WTC11 (cell line): ENCODE data around the gene DOK5.

Experiments used
- CREB1 ChIP-seq: sonication (generic); formaldehyde crosslinking; IDR thresholded peaks from 2 replicates; pipeline ENCODE4 v1.8.0; 2023; ENCODE audit warnings: mild to moderate bottlenecking, missing genetic modification reagents
- MXD4 ChIP-seq: fragments of 250-450 bp; sonication (Bioruptor Pico); IDR thresholded peaks from 2 replicates; pipeline ENCODE4 v1.8.0; 2021; ENCODE audit warnings: mild to moderate bottlenecking, moderate library complexity, borderline replicate concordance
- NR3C1 ChIP-seq: sonication (generic); formaldehyde crosslinking; conservative IDR thresholded peaks from 2 replicates; pipeline ENCODE4 v1.8.1; 2023; ENCODE audit warnings: low read depth, mild to moderate bottlenecking, missing genetic modification reagents
- RELA ChIP-seq: sonication (generic); formaldehyde crosslinking; IDR thresholded peaks from 2 replicates; pipeline ENCODE4 v1.8.1; 2022; ENCODE audit warnings: missing genetic modification reagents, mild to moderate bottlenecking, borderline replicate concordance
- SP1 ChIP-seq: sonication (generic); formaldehyde crosslinking; conservative IDR thresholded peaks from 2 replicates; pipeline ENCODE4 v1.8.1; 2022; ENCODE audit warnings: missing genetic modification reagents
- TEAD4 ChIP-seq: sonication (generic); formaldehyde crosslinking; IDR thresholded peaks from 2 replicates; pipeline ENCODE4 v1.8.0; 2022; ENCODE audit warnings: mild to moderate bottlenecking, missing genetic modification reagents
- TP53 ChIP-seq: sonication (generic); formaldehyde crosslinking; IDR thresholded peaks from 2 replicates; pipeline ENCODE4 v1.8.1; 2023; ENCODE audit warnings: mild to moderate bottlenecking, missing genetic modification reagents
- ZBTB21 ChIP-seq: sonication (generic); formaldehyde crosslinking; IDR thresholded peaks from 2 replicates; pipeline ENCODE4 v1.8.1; 2023; ENCODE audit warnings: mild to moderate bottlenecking, missing genetic modification reagents, borderline replicate concordance
- TF ChIP-seq, protein P1 (sequence below): fragments of 200-600 bp; IDR thresholded peaks from 2 replicates; pipeline ENCODE4 v1.8.0; 2022; ENCODE audit warnings: antibody characterized with exemption
- TF ChIP-seq, protein P2 (sequence below): sonication (generic); formaldehyde crosslinking; conservative IDR thresholded peaks from 2 replicates; pipeline ENCODE4 v1.8.1; 2022; ENCODE audit warnings: mild to moderate bottlenecking, missing genetic modification reagents
- TF ChIP-seq, protein P3 (sequence below): sonication (generic); formaldehyde crosslinking; IDR thresholded peaks from 2 replicates; pipeline ENCODE4 v1.8.1; 2022; ENCODE audit warnings: low read depth, missing genetic modification reagents, borderline replicate concordance
- TF ChIP-seq, protein P4 (sequence below): sonication (generic); formaldehyde crosslinking; IDR thresholded peaks from 2 replicates; pipeline ENCODE4 v1.8.0; 2022; ENCODE audit warnings: mild to moderate bottlenecking, missing genetic modification reagents
- TF ChIP-seq, protein P5 (sequence below): sonication (generic); formaldehyde crosslinking; IDR thresholded peaks from 2 replicates; pipeline ENCODE4 v1.8.1; 2023; ENCODE audit warnings: mild to moderate bottlenecking, moderate library complexity, missing genetic modification reagents
- TF ChIP-seq, protein P6 (sequence below): sonication (generic); formaldehyde crosslinking; IDR thresholded peaks from 2 replicates; pipeline ENCODE4 v1.8.1; 2023; ENCODE audit warnings: mild to moderate bottlenecking, missing genetic modification reagents, moderate library complexity

DNA sequence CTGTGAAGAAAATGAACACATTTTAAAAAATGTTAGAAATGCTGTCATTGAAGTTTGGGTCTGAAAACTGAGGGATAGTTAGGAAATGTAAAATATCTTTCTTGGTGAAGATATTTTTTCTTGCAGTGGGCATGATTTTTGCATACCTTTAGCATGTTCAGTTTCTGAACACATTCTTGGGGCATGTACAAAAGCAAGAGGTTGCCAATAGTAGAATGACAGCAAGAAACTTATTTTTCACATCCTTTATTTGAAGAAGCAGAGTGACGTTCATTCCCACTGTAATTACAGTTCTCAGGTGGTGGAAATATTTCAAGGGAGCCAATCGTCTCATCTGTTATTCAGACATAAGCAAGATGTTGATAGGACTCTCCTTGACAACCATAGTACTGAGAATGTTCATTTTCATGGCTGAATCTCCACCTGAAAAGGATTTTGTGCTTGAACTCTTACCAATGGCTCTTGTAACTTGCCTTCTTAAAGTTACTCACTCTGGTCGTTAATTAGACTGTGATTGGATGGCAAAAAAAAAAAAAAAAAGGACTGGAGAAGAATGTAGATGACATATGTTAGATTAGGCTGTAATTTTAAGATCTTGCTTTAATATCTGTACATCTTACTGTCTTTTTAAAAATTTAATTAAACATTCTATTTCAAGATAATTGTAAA is 74.4 kb downstream of the DOK5 start:
- TF ChIP-seq TP53, result no peak
- TF ChIP-seq, protein P1, sequence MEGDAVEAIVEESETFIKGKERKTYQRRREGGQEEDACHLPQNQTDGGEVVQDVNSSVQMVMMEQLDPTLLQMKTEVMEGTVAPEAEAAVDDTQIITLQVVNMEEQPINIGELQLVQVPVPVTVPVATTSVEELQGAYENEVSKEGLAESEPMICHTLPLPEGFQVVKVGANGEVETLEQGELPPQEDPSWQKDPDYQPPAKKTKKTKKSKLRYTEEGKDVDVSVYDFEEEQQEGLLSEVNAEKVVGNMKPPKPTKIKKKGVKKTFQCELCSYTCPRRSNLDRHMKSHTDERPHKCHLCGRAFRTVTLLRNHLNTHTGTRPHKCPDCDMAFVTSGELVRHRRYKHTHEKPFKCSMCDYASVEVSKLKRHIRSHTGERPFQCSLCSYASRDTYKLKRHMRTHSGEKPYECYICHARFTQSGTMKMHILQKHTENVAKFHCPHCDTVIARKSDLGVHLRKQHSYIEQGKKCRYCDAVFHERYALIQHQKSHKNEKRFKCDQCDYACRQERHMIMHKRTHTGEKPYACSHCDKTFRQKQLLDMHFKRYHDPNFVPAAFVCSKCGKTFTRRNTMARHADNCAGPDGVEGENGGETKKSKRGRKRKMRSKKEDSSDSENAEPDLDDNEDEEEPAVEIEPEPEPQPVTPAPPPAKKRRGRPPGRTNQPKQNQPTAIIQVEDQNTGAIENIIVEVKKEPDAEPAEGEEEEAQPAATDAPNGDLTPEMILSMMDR, result no peak
- TF ChIP-seq, protein P2, sequence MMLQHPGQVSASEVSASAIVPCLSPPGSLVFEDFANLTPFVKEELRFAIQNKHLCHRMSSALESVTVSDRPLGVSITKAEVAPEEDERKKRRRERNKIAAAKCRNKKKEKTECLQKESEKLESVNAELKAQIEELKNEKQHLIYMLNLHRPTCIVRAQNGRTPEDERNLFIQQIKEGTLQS (CRISPR knock-in tag), result no peak
- no peak for TF ChIP-seq SP1
- TF ChIP-seq MXD4 (CRISPR knock-in tag), result no peak
- TF ChIP-seq, protein P3, sequence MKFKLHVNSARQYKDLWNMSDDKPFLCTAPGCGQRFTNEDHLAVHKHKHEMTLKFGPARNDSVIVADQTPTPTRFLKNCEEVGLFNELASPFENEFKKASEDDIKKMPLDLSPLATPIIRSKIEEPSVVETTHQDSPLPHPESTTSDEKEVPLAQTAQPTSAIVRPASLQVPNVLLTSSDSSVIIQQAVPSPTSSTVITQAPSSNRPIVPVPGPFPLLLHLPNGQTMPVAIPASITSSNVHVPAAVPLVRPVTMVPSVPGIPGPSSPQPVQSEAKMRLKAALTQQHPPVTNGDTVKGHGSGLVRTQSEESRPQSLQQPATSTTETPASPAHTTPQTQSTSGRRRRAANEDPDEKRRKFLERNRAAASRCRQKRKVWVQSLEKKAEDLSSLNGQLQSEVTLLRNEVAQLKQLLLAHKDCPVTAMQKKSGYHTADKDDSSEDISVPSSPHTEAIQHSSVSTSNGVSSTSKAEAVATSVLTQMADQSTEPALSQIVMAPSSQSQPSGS, result no peak
- TF ChIP-seq NR3C1, result no peak
- TF ChIP-seq TEAD4, result no peak
- no peak for TF ChIP-seq RELA (CRISPR knock-in tag)
- TF ChIP-seq ZBTB21 (CRISPR knock-in tag), result no peak
- TF ChIP-seq, protein P4, sequence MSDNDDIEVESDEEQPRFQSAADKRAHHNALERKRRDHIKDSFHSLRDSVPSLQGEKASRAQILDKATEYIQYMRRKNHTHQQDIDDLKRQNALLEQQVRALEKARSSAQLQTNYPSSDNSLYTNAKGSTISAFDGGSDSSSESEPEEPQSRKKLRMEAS, result no peak
- TF ChIP-seq CREB1 (CRISPR knock-in tag), result no peak
- TF ChIP-seq, protein P5, sequence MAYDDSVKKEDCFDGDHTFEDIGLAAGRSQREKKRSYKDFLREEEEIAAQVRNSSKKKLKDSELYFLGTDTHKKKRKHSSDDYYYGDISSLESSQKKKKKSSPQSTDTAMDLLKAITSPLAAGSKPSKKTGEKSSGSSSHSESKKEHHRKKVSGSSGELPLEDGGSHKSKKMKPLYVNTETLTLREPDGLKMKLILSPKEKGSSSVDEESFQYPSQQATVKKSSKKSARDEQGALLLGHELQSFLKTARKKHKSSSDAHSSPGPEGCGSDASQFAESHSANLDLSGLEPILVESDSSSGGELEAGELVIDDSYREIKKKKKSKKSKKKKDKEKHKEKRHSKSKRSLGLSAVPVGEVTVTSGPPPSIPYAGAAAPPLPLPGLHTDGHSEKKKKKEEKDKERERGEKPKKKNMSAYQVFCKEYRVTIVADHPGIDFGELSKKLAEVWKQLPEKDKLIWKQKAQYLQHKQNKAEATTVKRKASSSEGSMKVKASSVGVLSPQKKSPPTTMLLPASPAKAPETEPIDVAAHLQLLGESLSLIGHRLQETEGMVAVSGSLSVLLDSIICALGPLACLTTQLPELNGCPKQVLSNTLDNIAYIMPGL (CRISPR knock-in tag), result no peak
- TF ChIP-seq, protein P6, sequence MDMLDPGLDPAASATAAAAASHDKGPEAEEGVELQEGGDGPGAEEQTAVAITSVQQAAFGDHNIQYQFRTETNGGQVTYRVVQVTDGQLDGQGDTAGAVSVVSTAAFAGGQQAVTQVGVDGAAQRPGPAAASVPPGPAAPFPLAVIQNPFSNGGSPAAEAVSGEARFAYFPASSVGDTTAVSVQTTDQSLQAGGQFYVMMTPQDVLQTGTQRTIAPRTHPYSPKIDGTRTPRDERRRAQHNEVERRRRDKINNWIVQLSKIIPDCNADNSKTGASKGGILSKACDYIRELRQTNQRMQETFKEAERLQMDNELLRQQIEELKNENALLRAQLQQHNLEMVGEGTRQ (CRISPR knock-in tag), result no peak
